T-helper 1 cell (primary cell): ENCODE results near the gene CLDN6.

Experiments
- DNase-seq, 5 donors: peaks; one replicate each; pipeline ENCODE4 v3.0.0-alpha.2; 2012 to 2020

CLDN6 gene

DNA sequence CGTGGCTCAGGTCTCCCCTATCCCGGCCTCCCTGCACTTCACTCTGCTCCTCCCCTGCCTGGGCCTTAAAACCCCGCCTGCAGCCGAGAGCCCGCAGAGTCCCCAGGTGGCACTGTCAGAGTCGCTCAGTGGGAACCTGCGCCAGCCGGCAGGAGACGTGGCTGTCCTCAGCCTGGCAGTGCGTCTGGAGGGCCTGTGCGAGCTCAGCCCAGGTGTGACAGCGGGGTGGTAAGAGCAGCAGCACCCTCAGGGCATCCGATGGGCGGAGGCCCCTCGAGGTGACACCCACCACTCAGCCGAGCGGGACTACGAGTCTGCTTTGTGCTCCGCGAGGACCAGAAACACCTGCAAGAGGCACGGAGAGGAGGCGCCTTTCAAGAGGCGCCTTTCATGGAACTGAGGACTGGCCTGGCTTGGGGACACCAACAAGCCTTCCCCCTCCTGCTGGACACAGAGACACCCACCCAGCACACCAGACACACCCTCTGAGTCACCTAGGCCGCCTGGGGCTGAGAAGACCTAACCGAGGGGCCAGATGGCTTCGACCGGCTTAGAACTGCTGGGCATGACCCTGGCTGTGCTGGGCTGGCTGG lies 5.1 kb downstream of the CLDN6 start, which contains the start of gene CLDN9:
CLDN9 (plus strand) TSS at position 96 of the 593 bp plus-strand sequence; CDS start at position 536, 440 bp downstream.
- DNase-seq, result no peak

DNA sequence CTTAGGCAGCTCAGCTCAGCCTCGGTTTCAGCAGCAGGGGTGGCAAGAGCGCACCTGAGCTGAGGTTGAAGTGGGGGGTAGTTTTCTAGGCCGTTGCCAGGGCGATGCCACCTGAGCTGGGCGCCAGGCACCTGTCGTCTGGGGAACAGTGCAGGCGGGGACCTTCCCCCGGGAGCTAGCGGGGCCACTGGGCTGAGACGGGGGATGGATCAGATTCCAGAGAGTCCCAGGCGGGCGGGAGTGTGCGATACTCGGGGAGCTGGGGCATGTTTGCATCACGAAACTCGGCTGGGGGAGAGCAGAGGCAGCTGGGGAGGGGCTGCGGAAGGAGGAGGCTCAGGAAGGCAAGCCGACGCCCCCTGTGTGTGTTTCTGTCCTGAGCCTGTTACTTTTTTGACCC lies 5.7 kb downstream of the CLDN6 start:
- DNase-seq, result no peak

DNA sequence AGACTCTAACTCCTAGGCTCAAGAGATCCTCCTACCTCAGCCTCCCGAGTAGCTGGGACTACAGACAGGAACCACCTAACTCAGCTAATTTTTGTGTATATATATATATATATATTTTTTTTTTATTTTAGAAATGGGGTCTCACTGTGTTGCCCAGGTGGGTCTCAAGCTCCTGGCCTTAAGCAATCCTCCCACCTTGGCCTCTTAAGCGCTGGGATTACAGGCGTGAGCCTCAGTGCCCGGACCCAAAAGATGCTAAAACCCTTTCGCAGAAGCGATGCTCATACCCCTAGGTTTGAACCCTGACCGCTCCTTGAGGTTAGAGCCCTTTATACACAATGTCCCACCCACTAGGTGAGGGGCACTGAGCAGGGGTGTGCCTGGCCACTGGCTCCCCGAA lies 7.5 kb downstream of the CLDN6 start:
- DNase-seq, result no peak

DNA sequence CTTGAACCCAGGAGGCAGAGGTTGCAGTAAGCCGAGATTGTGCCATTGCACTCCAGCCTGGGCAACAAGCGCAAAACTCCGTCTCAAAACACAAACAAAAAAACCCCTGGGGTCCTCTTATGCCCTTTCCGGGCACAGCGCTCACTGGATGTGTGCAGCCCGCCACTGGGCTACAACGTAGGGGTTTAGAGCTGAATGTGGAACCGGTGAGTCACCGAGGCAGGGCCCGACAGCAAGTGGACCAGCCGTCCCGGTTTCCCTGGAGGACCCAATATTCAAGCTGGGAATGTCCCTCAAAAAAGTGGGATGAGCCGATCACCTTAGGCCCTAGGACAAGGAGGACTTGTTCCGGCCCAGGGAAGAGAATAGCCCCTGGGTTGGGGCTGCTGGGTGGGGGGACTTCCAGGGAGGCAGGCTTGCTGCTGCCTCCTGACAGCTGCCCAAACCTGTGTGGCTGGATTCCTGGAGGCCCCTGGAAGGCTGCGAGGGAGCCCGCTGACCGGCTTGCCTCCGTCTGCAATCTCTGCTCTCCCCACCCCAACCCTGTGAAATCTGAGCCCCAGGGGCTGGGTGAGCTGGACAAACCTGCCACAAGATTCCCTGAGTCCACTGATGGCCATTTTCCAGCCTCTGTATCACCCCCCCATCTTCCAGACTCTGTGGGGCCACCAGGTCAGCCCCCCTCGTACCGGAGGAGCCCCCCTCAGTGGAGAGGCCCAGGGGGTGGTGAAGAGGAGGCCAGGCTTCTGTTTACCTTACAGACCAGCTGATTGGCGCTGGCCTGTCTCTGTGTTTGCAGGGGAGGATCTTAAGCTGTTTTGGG lies 8.2 kb downstream of the CLDN6 start:
- DNase-seq, result no peak

DNA sequence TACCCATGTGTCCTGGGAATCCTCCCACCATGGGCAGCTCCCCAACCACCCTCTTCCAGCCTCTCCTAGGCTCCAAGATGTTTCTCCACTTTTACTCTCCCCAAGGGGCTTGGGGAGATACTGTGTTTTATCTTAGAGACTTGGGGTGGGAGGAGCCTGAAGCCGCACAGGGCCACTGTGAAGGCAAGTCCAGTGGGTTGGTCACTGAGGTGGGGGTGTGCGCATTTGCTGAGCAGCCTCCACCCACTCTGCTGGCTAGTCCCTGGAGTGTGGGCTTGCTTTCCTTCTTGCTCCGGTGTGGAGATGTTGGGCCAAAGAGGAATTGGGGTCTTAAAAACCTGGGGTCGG lies 9.3 kb downstream of the CLDN6 start:
- no peak for DNase-seq

DNA sequence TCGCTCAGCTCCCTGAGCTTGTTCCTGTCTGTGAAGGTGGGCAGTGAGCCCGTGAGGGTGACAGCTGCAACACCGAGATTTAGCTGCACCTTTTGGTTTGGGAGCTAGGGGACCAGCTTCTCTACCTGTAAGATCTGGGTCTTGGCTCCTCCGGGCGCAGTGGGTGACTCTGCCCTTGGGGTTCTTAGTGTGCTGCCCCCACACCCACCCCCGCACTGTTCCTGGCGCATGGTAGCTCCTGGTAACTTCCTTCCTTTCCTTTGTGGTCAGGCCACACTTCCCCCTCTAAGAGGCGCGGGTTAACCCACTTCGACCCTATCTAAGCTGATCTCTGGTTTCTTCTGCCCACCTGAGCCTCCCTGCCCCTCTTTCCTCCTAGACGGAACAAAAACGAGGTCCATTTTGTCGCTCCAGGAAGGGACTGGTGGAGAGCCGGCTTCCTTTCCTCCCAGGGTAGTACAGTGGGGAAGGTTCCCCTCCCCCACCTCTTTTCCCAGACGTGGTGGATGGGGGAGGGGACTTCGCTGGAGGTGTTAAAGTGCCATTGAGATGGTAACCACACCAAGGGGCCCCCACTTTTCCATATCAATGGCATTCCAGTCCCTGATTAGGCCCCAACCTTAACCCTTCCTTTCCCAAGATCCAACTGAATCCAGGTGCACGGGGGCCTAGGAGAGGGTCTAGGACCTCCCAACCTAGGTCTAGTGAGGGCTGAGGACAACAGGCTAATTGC lies 9.9 kb downstream of the CLDN6 start:
- no peak for DNase-seq

DNA sequence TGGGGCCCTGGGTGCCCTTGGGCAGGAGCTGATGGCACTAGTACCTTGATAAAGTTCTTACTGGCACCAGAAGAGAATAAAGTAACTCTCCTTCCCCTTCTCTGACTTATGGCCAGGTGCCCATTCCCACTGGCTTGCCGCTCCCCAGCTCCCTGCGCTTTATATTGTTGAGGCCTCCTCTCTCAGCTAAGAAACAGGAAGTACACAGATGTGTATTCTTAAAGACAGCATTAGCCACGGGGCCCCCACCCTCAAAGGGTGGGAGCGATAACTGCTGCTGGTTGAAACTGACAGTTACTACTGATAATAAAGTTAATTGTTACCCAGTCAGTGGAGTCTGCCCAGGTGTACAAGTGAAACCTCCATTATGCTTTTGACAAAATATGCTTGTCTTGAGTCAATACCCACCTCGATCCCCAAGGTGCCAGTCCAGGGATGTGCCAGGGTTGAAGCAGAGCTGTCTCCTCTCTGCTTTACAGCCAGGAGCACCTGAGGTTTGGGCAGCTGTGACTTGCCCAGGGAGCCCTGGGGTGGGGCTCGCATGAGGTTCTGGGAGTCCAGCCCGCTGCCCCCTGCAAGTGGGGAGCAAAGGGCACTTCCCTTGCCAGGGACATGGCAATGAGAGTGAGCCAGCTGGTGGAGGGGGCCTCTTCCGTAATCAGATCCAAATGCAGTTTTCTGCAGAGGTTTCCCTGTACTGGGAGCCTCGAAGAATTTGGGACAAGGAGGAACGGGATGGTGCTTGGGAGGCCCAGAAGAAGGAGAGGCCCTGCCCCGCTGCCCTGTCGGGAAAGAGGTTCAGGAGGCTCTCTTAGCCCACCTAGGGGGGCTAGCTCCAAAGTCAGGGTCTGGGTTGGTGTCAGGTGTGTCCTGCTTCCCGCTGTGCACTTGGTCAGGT lies 10.7 kb downstream of the CLDN6 start:
- no peak for DNase-seq

DNA sequence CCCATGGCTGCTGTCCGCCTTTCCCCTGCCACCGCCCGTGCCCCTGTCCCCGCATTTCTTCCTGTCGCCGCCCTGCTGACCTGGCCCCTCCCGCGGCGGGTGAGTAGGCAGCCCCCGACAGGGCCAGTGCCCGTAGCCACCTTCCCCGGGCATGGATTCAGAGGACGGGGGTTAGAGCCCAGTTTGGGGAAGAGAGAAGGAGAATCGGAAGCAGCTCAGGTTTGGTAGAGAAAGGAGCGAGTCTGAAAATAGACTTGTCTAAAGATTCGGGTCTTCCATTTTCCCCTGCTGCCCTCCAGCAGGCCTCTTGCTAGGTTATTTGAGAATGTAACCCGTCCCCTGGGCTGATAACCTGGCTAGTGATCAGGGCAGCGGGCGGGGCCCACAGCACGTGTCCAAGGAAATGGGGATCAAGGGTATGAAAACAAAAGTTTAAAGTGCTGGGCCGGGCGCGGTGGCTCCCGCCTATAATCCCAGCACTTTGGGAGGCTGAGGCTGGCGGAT lies 13.2 kb downstream of the CLDN6 start:
- no peak for DNase-seq

DNA sequence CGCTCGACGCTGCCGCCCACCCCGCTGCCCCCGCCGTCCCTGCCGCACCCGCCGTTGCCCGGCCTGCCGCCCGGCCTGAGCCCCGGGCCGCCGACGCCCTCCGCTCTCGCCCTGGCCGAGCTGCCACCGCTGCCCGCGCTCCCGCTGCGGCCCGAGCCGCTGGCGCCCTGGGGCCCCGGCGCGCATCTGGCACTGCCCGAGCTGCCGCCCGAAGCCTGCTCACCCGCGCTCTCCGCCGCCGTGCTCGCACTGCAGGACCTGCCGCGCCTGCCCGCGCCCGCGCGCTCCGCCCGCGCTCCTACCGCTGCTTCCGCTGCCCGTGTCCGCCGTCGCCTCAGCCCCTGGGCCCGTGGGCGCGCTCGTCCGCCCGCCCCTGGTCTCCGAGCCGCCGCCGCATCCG lies 13.7 kb downstream of the CLDN6 start:
- DNase-seq, result no peak

DNA sequence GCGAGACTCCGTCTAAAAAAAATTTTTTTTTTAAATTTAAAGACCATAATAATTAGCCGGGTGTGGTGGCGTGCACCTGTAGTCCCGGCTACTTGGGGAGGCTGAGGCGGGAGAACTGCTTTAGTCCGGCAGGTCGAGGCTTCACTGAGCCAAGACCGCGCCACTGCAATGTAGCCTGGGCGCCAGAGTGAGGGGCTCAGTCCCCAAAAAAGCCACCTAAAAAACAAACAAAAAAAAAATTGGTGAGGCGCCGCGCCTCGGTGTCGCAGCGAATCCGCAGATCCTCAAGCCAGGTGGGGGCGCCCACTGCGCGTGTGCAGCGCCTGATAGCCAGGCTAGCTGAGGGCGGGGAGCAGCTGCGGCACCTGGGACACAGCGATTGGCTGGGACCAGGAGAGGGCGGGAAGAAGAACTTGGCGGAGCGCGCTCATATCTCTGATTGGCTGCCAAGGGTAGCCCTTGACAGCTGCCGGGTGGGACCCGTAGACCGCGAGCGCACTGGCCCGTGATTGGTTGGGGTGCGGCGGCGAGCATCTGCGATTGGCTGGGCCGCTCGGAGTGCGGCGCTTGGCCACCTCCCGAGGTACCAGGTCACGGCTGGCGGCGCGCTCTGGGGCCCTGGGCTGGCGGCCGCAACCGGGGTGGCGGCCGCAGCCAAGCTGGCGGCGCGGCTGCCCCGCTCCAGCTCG lies 14.3 kb downstream of the CLDN6 start:
- DNase-seq, result peak; percentile 94 to 99 (median 95)

DNA sequence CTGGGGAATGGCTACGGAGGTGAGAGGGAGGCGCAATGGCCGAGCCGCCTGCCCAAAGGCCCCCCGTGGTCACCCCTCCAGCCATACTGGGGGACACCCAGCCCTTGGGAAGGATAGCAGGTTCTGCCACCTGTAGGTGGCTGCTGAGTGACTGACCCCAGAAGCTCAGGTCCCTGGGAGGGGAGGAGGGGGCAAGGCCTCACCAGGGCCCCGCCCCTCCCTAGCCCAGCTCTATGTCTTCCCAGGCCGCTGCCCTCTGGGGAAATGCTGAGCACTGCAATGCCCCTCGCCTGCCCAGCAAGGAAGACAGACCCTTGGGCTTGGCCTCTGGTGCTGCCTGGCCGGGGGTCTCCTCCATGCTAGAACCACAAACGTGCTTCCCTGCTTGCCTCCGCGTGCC lies 16.7 kb downstream of the CLDN6 start:
- DNase-seq, result no peak

DNA sequence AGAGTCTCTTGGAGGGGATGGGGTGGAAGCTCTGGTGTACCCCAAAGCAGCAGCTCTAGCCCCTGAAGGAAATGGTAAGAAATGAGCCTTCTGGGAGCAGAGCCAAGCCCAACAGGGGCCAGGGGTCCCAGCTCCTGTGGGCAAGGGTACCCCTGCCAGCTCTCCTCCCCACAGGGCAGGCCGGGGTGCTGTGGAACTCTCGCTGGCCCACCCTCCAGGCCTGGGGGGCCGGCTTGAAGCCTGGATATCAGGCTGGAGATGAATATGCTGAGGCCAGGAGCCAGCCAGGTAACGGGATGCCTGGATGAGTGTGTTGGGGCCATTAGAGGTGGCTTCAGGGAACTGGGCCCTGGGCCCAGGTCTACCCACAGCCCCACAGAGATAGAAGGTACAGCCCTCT lies 17.4 kb downstream of the CLDN6 start:
- DNase-seq, result no peak

DNA sequence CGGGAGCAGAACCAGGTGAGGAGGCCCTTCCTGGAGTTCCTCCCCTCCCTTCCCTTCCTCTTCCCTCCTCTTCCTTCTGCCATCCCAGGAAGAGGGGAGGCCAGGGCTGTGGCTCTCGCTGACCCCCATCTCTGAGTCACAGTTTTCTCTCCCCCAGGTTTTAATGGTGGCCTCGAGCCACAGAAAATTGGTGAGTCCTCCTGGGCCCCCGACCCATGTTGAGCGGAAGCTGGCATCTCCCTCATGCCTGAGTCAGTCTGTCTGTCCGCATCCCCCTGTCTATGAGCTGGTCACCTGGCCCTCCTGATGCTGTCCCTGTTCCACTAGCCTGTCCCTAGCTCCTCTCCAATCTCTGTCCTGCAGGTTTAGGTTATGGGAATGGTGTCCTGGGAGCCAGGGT lies 18.1 kb downstream of the CLDN6 start:
- DNase-seq, result no peak

DNA sequence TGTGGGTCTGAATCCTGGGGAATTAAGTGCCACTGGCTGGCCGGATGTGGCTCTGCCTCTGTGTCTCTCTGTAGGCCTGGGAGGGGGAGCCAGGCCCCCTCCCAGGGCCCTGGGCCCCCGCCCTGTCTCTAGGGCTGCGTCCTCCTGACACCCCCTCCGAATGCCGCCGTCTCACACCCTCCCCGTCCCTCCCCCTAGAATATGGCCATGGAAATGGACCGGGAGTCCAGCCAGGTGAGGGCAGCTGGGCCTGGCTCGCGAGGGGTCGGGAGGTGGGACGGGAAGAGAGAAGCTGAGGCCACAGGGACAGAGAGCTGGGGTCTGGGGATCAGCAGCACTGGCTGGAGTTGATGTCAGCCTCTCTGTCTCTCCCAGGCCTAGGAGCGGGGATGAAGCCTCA lies 21.7 kb downstream of the CLDN6 start:
- DNase-seq, result no peak

DNA sequence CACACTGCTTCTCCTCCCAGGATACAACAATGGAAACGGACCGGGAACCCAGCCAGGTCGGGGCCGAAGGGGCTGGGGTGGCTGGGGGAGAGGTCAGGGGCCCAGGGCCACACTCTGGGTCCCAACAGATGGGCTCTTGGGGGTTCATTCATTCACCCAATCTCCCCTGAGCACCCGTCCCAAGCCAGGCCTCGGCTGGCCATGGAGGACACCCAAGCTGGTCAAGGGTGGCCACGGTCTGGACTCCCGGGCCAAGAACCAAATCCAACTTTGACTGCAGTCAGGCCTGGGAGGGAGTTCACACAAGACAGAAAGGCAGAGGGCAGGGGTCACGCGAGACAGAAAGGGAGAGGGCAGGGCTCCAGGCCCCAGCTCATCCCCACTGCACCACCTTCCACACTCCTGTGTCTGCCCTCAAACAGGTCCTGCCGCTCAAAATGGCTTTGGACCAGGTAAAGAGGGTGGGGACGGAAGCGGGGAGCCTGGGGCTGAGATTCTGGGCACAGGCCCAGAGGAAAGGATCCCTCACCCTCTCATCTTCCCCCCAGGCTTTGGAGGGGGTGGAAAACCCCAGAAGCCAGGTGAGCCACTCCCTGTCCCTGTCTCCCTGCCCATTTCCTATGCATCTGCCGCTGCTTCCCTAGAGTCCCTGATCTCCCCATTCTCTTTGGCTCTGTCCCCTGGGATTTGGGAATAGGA lies 25.5 kb downstream of the CLDN6 start:
- no peak for DNase-seq

DNA sequence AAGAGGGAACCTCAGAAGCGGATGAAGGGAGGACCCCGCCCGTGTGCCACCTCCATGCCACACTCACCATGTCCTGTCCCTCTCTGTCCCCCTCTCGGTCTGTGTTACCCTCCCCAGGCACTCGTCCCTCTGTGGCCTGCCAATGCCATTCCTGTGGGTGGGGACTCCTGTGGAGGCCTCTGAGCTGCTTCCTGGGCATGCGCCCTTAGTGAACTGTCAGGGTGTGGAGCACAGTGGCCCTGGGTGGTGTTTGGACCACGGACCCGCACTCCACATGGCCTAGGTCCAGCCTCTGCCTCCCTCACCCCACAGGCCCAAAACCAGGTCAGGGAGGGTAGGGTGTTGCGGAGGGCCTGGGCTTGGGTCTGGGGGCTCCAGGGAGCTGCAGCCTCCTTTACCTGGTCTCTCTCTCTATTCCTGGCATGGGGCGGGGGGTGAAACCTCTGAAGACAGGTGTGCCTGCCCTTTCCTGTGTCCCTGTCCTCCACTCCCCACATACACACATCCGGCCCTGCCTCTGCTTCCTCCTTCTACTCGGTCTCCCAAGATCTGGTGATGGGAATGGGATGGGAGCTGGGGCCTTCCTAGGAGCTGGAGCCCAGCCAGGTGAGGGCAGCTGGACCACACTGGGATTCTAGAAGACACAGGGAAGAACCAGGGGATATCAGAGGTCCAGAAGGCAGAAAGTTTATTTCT lies 26.3 kb downstream of the CLDN6 start:
- no peak for DNase-seq

DNA sequence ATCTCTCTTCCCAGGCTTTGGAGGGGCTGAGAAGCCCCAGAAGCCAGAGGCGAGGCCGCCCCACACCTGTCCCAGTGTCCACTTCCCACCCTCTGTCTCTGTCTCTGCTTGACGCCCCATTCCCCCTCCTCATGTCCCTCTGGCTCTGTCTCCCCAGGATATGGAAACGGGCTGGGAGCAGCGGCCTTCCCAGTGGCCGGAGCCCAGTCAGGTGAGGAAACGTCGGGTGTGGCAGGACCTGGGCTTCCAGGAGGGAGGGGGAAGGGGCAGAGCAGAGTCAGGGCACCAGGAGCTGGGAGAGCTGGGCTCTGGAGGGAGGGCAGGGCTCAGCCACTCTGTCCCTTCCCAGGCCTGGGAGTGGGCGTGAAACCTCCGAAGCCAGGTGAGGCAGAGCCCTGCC lies 27.1 kb downstream of the CLDN6 start:
- DNase-seq, result no peak

DNA sequence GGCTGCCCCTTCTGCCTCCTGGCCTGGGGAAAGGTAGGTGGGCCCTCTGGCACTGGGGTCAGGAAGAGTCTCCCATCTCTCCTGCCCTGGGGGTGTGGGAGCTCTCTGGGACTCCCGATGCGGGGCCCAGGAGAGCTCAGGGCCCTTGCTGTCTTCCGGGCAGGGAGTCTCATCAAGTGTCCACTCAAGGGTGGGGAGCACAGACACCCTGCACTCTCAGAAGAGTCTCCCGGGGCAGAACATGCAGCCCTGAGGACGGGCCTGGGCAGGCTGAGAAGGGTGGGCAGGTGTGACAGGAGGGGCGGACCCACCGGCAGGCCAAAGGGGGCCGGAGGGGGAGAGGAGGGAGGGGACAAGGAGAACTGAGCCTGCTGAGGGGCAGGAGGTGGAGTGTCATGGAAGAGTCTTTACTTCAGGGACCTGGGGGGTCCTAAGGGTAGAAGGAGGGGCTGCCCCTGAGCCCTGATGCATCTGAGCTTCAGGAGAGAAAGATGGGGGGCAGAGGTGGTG lies 29.3 kb downstream of the CLDN6 start:
- DNase-seq, result no peak

DNA sequence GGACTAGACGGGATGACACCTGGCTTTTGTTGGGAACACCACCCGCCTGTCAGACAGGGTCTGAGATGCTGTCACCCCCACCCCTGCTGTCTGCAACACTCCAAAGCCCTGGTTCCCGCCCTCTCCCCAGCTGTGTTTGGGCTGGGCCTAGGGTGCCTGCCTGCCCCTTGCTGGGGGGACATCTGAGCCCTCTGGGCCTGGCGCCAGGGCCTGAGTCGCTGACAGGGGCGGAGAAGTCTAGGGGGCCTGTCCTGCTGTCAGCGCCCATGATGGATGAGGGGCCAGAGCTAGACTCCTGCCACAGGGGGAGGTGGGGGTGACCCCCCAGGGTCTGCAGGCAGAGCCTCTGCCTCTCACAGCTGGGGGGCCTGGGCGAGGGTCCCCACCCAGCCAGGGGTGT lies 30.1 kb downstream of the CLDN6 start:
- no peak for DNase-seq

DNA sequence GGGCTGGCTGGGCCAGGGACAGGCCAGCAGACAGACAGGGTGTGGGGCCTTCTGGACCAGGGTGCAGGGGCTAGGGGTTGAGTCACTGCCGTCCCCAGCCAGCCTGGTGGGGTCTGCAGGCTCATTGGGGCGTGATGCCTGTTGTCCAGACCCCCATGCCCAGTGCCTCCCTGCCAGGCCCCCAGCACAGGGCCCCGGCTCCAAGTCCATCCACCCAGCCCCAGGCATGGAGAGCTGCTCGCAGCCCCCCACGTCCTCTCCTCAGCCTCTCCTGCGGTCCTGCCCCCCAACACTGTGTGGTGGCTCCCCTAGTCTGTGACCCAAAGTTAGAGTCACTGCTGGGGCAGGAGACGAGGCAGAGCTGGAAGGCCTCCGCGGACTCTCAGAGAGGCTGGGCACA lies 30.7 kb downstream of the CLDN6 start:
- DNase-seq, result no peak
